H1 (cell line): Measurements from ENCODE around the gene LBHD1. TPM values are rescaled to one million over a fixed set of nuclear protein-coding genes. Genes with fewer than 3 reads are reported as not detected.

Experiments used
- CTCF ChIA-PET: fragments of 300-600 bp; sonication (Branson Sonifier 250); formaldehyde crosslinking; loops from one replicate; lab custom pipeline; 2021; ENCODE audit not compliant: partially characterized antibody; lab: Charles Lee
- POLR2A ChIA-PET: fragments of 300-600 bp; sonication (Branson Sonifier 250); formaldehyde crosslinking; loops from one replicate; lab custom pipeline; 2021; ENCODE audit warnings: inconsistent platforms; ENCODE audit not compliant: partially characterized antibody; lab: Charles Lee
- DNase-seq, 2 experiments: peaks; one replicate each; pipeline versions ENCODE4 v3.0.0 to v3.0.0-alpha.2; 2010 to 2022; ENCODE audit warnings: low spot score in 2 of 2, low read depth in 1 of 2, mixed read lengths in 1 of 2
- FAIRE-seq: peaks from 2 replicates; lab custom pipeline; 2011; peaks lifted over from hg19 to GRCh38; lab: Jason Lieb, UNC
- H2AFZ ChIP-seq: 2 replicates; pipeline ENCODE4 v1.8.1; 2012; ENCODE audit warnings: low read length, inconsistent platforms
- H2AK5ac ChIP-seq: 2 replicates; pipeline ENCODE4 v1.6.1; 2013; ENCODE audit warnings: low read depth, low read length
- H2BK120ac ChIP-seq: replicated peaks from 2 replicates; pipeline ENCODE3; 2013; ENCODE audit warnings: low read depth, low read length, inconsistent platforms
- H2BK12ac ChIP-seq: 2 replicates; pipeline ENCODE4 v1.6.1; 2013; ENCODE audit warnings: low read depth, low read length
- H2BK15ac ChIP-seq: 2 replicates; pipeline ENCODE4 v1.6.1; 2013; ENCODE audit warnings: low read length
- H2BK20ac ChIP-seq: 2 replicates; pipeline ENCODE4 v1.6.1; 2013; ENCODE audit warnings: low read length
- H2BK5ac ChIP-seq: 2 replicates; pipeline ENCODE4 v1.6.1; 2013; ENCODE audit warnings: low read depth, low read length
- H3K14ac ChIP-seq: 2 replicates; pipeline ENCODE4 v1.6.1; 2013; ENCODE audit warnings: inconsistent platforms; ENCODE audit not compliant: insufficient read length
- H3K18ac ChIP-seq: 2 replicates; pipeline ENCODE4 v1.6.1; 2013; ENCODE audit warnings: low read length; ENCODE audit errors: extremely low read depth
- H3K23ac ChIP-seq: 2 replicates; pipeline ENCODE4 v1.6.1; 2013; ENCODE audit warnings: inconsistent platforms; ENCODE audit not compliant: insufficient read length
- H3K23me2 ChIP-seq: 2 replicates; pipeline ENCODE4 v1.6.1; 2013; ENCODE audit warnings: low read depth, low read length
- H3K27ac ChIP-seq: 2 replicates; pipeline ENCODE4 v1.6.1; 2011; ENCODE audit warnings: low read depth, low read length, inconsistent platforms
- H3K27me3 ChIP-seq, 4 experiments: replicated peaks in 1 of 4; 1 replicate in 1 of 4; 2 replicates in 3 of 4; pipeline versions ENCODE4 v1.6.1 to v1.8.1; 2011 to 2013; ENCODE audit warnings: low read length in 3 of 4, mild to moderate bottlenecking in 3 of 4, inconsistent platforms in 2 of 4, mixed read lengths in 2 of 4, moderate library complexity in 1 of 4; ENCODE audit not compliant: control insufficient read depth in 3 of 4, insufficient read depth in 3 of 4; ENCODE audit errors: extremely low read depth in 1 of 4
- H3K36me3 ChIP-seq, 4 experiments: 2 replicates each; pipeline versions ENCODE4 v1.6.1 to v1.8.1; 2011 to 2013; ENCODE audit warnings: mild to moderate bottlenecking in 4 of 4, low read length in 3 of 4, moderate library complexity in 2 of 4, control low read depth in 1 of 4, inconsistent platforms in 1 of 4; ENCODE audit not compliant: insufficient read depth in 4 of 4, control insufficient read depth in 2 of 4
- H3K4ac ChIP-seq: replicated peaks from 2 replicates; pipeline ENCODE3; 2013; ENCODE audit warnings: low read length, low read depth, mixed read lengths, inconsistent platforms; ENCODE audit not compliant: insufficient read length
- H3K4me1 ChIP-seq, 4 experiments: replicated peaks in 1 of 4; 1 replicate in 1 of 4; 2 replicates in 3 of 4; pipeline versions ENCODE4 v1.6.1 to v1.8.1; 2011 to 2013; ENCODE audit warnings: low read length in 3 of 4, inconsistent platforms in 2 of 4, mixed read lengths in 1 of 4; ENCODE audit not compliant: insufficient read depth in 4 of 4, control insufficient read depth in 3 of 4
- H3K4me2 ChIP-seq, 2 experiments: 2 replicates each; pipeline versions ENCODE4 v1.6.1 to v1.8.1; 2011 to 2013; ENCODE audit warnings: low read depth in 2 of 2, low read length in 2 of 2, control low read depth in 1 of 2, inconsistent platforms in 1 of 2, mild to moderate bottlenecking in 1 of 2; ENCODE audit not compliant: insufficient read depth in 1 of 2
- H3K4me3 ChIP-seq, 4 experiments: fragments of 200-600, 300-600 bp in 1 of 4; sonication (generic), shearing (Covaris generic), sonication (Bioruptor Twin) in 1 of 4; 2 replicates each; pipeline versions ENCODE4 v1.5.1 to v1.8.1; 2011 to 2016; ENCODE audit warnings: low read length in 4 of 4, low read depth in 3 of 4, control low read depth in 2 of 4, inconsistent platforms in 2 of 4, mild to moderate bottlenecking in 2 of 4, mixed read lengths in 1 of 4, moderate library complexity in 1 of 4; ENCODE audit not compliant: insufficient read depth in 2 of 4; ENCODE audit errors: extremely low read depth in 1 of 4
- H3K56ac ChIP-seq: replicated peaks from 2 replicates; pipeline ENCODE3; 2013; ENCODE audit warnings: low read depth, mild to moderate bottlenecking, mixed read lengths, low read length, inconsistent platforms; ENCODE audit not compliant: insufficient read length
- H3K79me1 ChIP-seq: 2 replicates; pipeline ENCODE4 v1.6.1; 2013; ENCODE audit warnings: low read depth, low read length, control low read depth
- H3K79me2 ChIP-seq, 2 experiments: 2 replicates each; pipeline versions ENCODE4 v1.6.1 to v1.8.1; 2012 to 2013; ENCODE audit warnings: low read length in 2 of 2, mild to moderate bottlenecking in 2 of 2, inconsistent platforms in 1 of 2; ENCODE audit not compliant: insufficient read depth in 2 of 2, control insufficient read depth in 1 of 2
- H3K9ac ChIP-seq, 4 experiments: replicated peaks in 1 of 4; 1 replicate in 1 of 4; 2 replicates in 3 of 4; pipeline versions ENCODE4 v1.6.1 to v1.8.1; 2011 to 2013; ENCODE audit warnings: low read depth in 3 of 4, low read length in 3 of 4, control low read depth in 2 of 4, mild to moderate bottlenecking in 2 of 4, moderate library complexity in 2 of 4, inconsistent platforms in 1 of 4; ENCODE audit errors: extremely low read depth in 1 of 4
- H3K9me3 ChIP-seq, 2 experiments: 2 replicates each; pipeline versions ENCODE4 v1.6.1 to v1.8.1; 2012 to 2013; ENCODE audit warnings: mild to moderate bottlenecking in 2 of 2, moderate library complexity in 2 of 2, control low read depth in 1 of 2, inconsistent platforms in 1 of 2, low read depth in 1 of 2, low read length in 1 of 2, mixed read lengths in 1 of 2; ENCODE audit not compliant: insufficient read depth in 2 of 2
- H4K20me1 ChIP-seq, 2 experiments: replicated peaks in 1 of 2; 2 replicates each; pipeline versions ENCODE3 to v1.8.1; 2011 to 2013; ENCODE audit warnings: inconsistent platforms in 2 of 2, low read length in 2 of 2, mild to moderate bottlenecking in 1 of 2; ENCODE audit not compliant: insufficient read depth in 2 of 2, control insufficient read depth in 1 of 2
- H4K5ac ChIP-seq: 2 replicates; pipeline ENCODE4 v1.6.1; 2013; ENCODE audit warnings: low read length, low read depth, mixed read lengths, inconsistent platforms; ENCODE audit not compliant: insufficient read length
- H4K8ac ChIP-seq: 2 replicates; pipeline ENCODE4 v1.8.0; 2013; ENCODE audit warnings: mild to moderate bottlenecking, moderate library complexity, low read length, inconsistent platforms; ENCODE audit not compliant: insufficient read depth; ENCODE audit errors: extremely low read depth
- H4K91ac ChIP-seq: replicated peaks from 2 replicates; pipeline ENCODE3; 2013; ENCODE audit warnings: low read length, mixed read lengths, inconsistent platforms; ENCODE audit not compliant: insufficient read length
- ASH2L ChIP-seq: fragments of 200-600, 300-600 bp; sonication (generic); IDR thresholded peaks from one replicate; pipeline ENCODE4 v1.7.1; 2017; ENCODE audit warnings: low read length
- BCL11A ChIP-seq, 2 experiments: IDR thresholded peaks; one replicate each; pipeline ENCODE4 v1.6.1; 2011; ENCODE audit warnings: low read depth in 2 of 2, low read length in 2 of 2, mild to moderate bottlenecking in 2 of 2
- EGR1 ChIP-seq: IDR thresholded peaks from 2 replicates; pipeline ENCODE4 v1.6.1; 2011; ENCODE audit warnings: low read depth, low read length, borderline replicate concordance
- EP300 ChIP-seq, 2 experiments: IDR thresholded peaks; 1 replicate in 1 of 2; 2 replicates in 1 of 2; pipeline ENCODE4 v1.6.1; 2011 to 2012; ENCODE audit warnings: low read depth in 2 of 2, low read length in 2 of 2, mild to moderate bottlenecking in 2 of 2, borderline replicate concordance in 1 of 2, inconsistent platforms in 1 of 2, moderate library complexity in 1 of 2
- NANOG ChIP-seq: IDR thresholded peaks from 2 replicates; pipeline ENCODE4 v1.6.1; 2011; ENCODE audit warnings: low read length, low read depth, mild to moderate bottlenecking, inconsistent platforms; ENCODE audit not compliant: insufficient read depth, poor library complexity, severe bottlenecking
- NRF1 ChIP-seq: IDR thresholded peaks from 2 replicates; pipeline ENCODE4 v1.6.1; 2011; ENCODE audit warnings: mild to moderate bottlenecking, low read depth, low read length, improper control_type of control experiment
- PHF8 ChIP-seq: fragments of 200-600 bp; sonication (generic); conservative IDR thresholded peaks from 2 replicates; pipeline ENCODE4 v1.7.1; 2012; ENCODE audit warnings: low read depth, mild to moderate bottlenecking, inconsistent platforms, low read length, moderate library complexity
- POLR2AphosphoS5 ChIP-seq: IDR thresholded peaks from 2 replicates; pipeline ENCODE4 v1.6.1; 2011; ENCODE audit warnings: low read depth, low read length
- SIN3A ChIP-seq, 2 experiments: IDR thresholded peaks in 1 of 2; conservative IDR thresholded peaks in 1 of 2; 2 replicates each; pipeline ENCODE4 v1.6.1; 2011 to 2012; ENCODE audit warnings: low read length in 2 of 2, improper control_type of control experiment in 1 of 2, low read depth in 1 of 2, mild to moderate bottlenecking in 1 of 2
- SIX5 ChIP-seq: IDR thresholded peaks from 2 replicates; pipeline ENCODE4 v1.6.1; 2011; ENCODE audit warnings: mild to moderate bottlenecking, low read depth, low read length
- TAF7 ChIP-seq: optimal IDR thresholded peaks from 2 replicates; pipeline ENCODE3; 2011; ENCODE audit warnings: low read depth, mild to moderate bottlenecking, inconsistent platforms, low read length, moderate library complexity, borderline replicate concordance
- TEAD4 ChIP-seq: IDR thresholded peaks from 2 replicates; pipeline ENCODE4 v1.6.1; 2012; ENCODE audit warnings: low read depth, low read length, inconsistent platforms, mixed read lengths
- WGBS, 2 experiments: shearing (Covaris generic) in 1 of 2; methylation state at CpG; one replicate each; pipeline versions ENCODE4 v1.1.6 to v1.1.7; 2013 to 2015; ENCODE audit warnings: low lambda C conversion rate in 2 of 2, mixed read lengths in 2 of 2, inconsistent platforms in 1 of 2, low coverage in 1 of 2, missing lambda C conversion rate in 1 of 2; ENCODE audit not compliant: insufficient replicate concordance in 2 of 2, insufficient coverage in 1 of 2, insufficient read length in 1 of 2; ENCODE audit errors: extremely low coverage in 1 of 2, missing lambda C conversion rate in 1 of 2; 5-methylcytosine and 5-hydroxymethylcytosine counted together
- polyA plus RNA-seq, 7 experiments: library from polyadenylated mRNA; depleted of rRNA in 3 of 7; stranded (reverse) in 5 of 7; unstranded in 2 of 7; fragments of >200 nt in 5 of 7; fragments of 200-250 nt in 2 of 7; gene quantifications; 1 replicate in 5 of 7; 2 replicates in 1 of 7; 4 replicates in 1 of 7; pipeline versions ENCODE4 v1.2.1 to v1.2.3, GENCODE V29; 2011 to 2013; ENCODE audit warnings: missing spikeins in 2 of 7, mixed read lengths in 2 of 7
- total RNA-seq: library from RNA; stranded (reverse); fragmentation: NEBNext Ultra II Directional; extraction: Animal tissue kit (Norgen Biotek cat#: 25700); gene quantifications from 2 replicates; pipeline ENCODE4 v1.2.1, GENCODE V29; 2021
- TF ChIP-seq, protein P1 (sequence below): IDR thresholded peaks from 2 replicates; pipeline ENCODE4 v1.6.1; 2011; ENCODE audit warnings: low read depth, mild to moderate bottlenecking, low read length; ENCODE audit not compliant: insufficient read depth

Gene LBHD1
- total and polyA plus RNA-seq, 2 of the 8 experiments (the other 6 are each of a cell fraction or from before 2014, with no cell fraction given), result 2.3 to 5.2 TPM

DNA sequence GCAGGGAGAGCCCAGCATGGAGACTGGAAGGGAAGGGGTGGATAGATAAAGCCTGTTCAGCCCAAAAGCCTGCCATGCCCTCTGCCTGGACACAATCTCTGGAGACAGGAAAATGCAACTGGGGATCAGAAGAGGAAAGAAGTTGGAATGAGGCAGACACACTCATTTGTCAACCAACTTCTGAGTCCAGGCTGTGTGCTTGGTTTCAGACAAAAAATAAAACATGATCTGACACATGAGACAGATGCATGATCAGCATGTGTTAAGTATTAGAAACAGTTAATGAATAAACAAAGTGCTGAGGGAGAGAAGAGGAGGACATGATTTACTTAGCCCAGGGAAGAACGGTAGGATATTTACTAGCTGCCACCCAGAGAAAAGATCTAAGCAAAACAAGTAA lies 16.4 kb upstream of the LBHD1 start:
- Histone ChIP-seq H2BK5ac (no peak overlapping the region), H2AFZ (no peak overlapping the region), H4K91ac (no peak overlapping the region), H2AK5ac (no peak overlapping the region), H3K79me2 (no peaks in the 10 kb centered on the region), H3K23me2 (no peaks in the 10 kb centered on the region), H3K9ac (no peak overlapping the region), H3K4me1 (peaks cover 0 to 4% (median 0%) of the 10 kb centered on the region in 4 experiments; a peak in 2 of 7 replicates), H3K14ac (no peak overlapping the region), H2BK120ac (no peak overlapping the region), H3K18ac (no peak overlapping the region), H4K8ac (peak overlapping the region; percentile 88; the same call in 1 of the 2 replicates), H4K20me1 (peaks cover 0 to 6% of the 10 kb centered on the region in 2 experiments), H3K79me1 (no peaks in the 10 kb centered on the region), H3K4me2 (peak overlapping the region in 1 of 2 experiments; percentile 1; a peak in 1 of 4 replicates), H3K36me3 (peaks cover 10 to 27% (median 24%) of the 10 kb centered on the region in 4 experiments; a peak in 6 of 8 replicates), H3K4me3 (no peak overlapping the region), H3K27ac (no peak overlapping the region), H2BK20ac (no peak overlapping the region), H3K23ac (no peak overlapping the region), H3K9me3 (no peaks in the 10 kb centered on the region), H2BK15ac (no peak overlapping the region), H2BK12ac (no peak overlapping the region), H3K4ac (no peak overlapping the region), H3K27me3 (no peaks in the 10 kb centered on the region), H3K56ac (no peak overlapping the region), H4K5ac (no peak overlapping the region)
- DNase-seq (no peak), FAIRE-seq (no peak)
- POLR2A ChIA-PET, result interaction anchor here (0.7 to 61.4 kb wide), 4 partner anchors 18 to 296 kb away, joined by 3 to 2041 read pairs (median 10); partner anchors contain the start of genes BSCL2, C11orf98, CSKMT and GANAB
- 100% methylated on average over 1 of the region's 1 CpG; no CpG with 5 or more reads in 1 of the 2 experiments for WGBS, 2 experiments
- CTCF ChIA-PET, result interaction anchor here (0.6 to 4.8 kb wide), 6 partner anchors 11 to 293 kb away, joined by 3 to 35 read pairs (median 4); partner anchors contain the start of genes BSCL2, GNG3, LBHD1 and UQCC3
- TF ChIP-seq BCL11A (IDR thresholded peaks at IDR 0.05; ENCODE audit: low read depth in 2 of 2, low read length in 2 of 2) (no peak), EGR1 (no peak), NANOG (no peak), PHF8 (no peak), SIN3A (conservative IDR thresholded peaks at IDR 0.05 in 1 of 2, IDR thresholded peaks at IDR 0.05 in 1 of 2; ENCODE audit: low read depth in 1 of 2, low read length in 2 of 2) (no peak), POLR2AphosphoS5 (no peak), TAF7 (no peak), ASH2L (no peak), SIX5 (no peak), EP300 (IDR thresholded peaks at IDR 0.05; ENCODE audit: borderline replicate concordance in 1 of 2, low read depth in 2 of 2, low read length in 2 of 2) (no peak), TEAD4 (no peak), NRF1 (no peak)
- TF ChIP-seq, protein P1, sequence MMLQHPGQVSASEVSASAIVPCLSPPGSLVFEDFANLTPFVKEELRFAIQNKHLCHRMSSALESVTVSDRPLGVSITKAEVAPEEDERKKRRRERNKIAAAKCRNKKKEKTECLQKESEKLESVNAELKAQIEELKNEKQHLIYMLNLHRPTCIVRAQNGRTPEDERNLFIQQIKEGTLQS, result no peak
